H1 (cell line): ENCODE measurements around the gene OR11L1. TPM values are rescaled to one million over a fixed set of nuclear protein-coding genes. Genes with fewer than 3 reads are reported as not detected.

ENCODE experiments used
- CTCF ChIA-PET: fragments of 300-600 bp; sonication (Branson Sonifier 250); formaldehyde crosslinking; loops from one replicate; lab custom pipeline; 2021; ENCODE audit not compliant: partially characterized antibody; lab: Charles Lee
- POLR2A ChIA-PET: fragments of 300-600 bp; sonication (Branson Sonifier 250); formaldehyde crosslinking; loops from one replicate; lab custom pipeline; 2021; ENCODE audit warnings: inconsistent platforms; ENCODE audit not compliant: partially characterized antibody; lab: Charles Lee
- DNase-seq, 2 experiments: peaks; one replicate each; pipeline versions ENCODE4 v3.0.0 to v3.0.0-alpha.2; 2010 to 2022; ENCODE audit warnings: low spot score in 2 of 2, low read depth in 1 of 2, mixed read lengths in 1 of 2
- FAIRE-seq: peaks from 2 replicates; lab custom pipeline; 2011; peaks lifted over from hg19 to GRCh38; lab: Jason Lieb, UNC
- H2AFZ ChIP-seq: 2 replicates; pipeline ENCODE4 v1.8.1; 2012; ENCODE audit warnings: low read length, inconsistent platforms
- H2AK5ac ChIP-seq: 2 replicates; pipeline ENCODE4 v1.6.1; 2013; ENCODE audit warnings: low read depth, low read length
- H2BK120ac ChIP-seq: replicated peaks from 2 replicates; pipeline ENCODE3; 2013; ENCODE audit warnings: low read depth, low read length, inconsistent platforms
- H2BK12ac ChIP-seq: 2 replicates; pipeline ENCODE4 v1.6.1; 2013; ENCODE audit warnings: low read depth, low read length
- H2BK15ac ChIP-seq: 2 replicates; pipeline ENCODE4 v1.6.1; 2013; ENCODE audit warnings: low read length
- H2BK20ac ChIP-seq: 2 replicates; pipeline ENCODE4 v1.6.1; 2013; ENCODE audit warnings: low read length
- H2BK5ac ChIP-seq: 2 replicates; pipeline ENCODE4 v1.6.1; 2013; ENCODE audit warnings: low read depth, low read length
- H3K14ac ChIP-seq: 2 replicates; pipeline ENCODE4 v1.6.1; 2013; ENCODE audit warnings: inconsistent platforms; ENCODE audit not compliant: insufficient read length
- H3K18ac ChIP-seq: 2 replicates; pipeline ENCODE4 v1.6.1; 2013; ENCODE audit warnings: low read length; ENCODE audit errors: extremely low read depth
- H3K23ac ChIP-seq: 2 replicates; pipeline ENCODE4 v1.6.1; 2013; ENCODE audit warnings: inconsistent platforms; ENCODE audit not compliant: insufficient read length
- H3K23me2 ChIP-seq: 2 replicates; pipeline ENCODE4 v1.6.1; 2013; ENCODE audit warnings: low read depth, low read length
- H3K27ac ChIP-seq: 2 replicates; pipeline ENCODE4 v1.6.1; 2011; ENCODE audit warnings: low read depth, low read length, inconsistent platforms
- H3K27me3 ChIP-seq, 4 experiments: replicated peaks in 1 of 4; 1 replicate in 1 of 4; 2 replicates in 3 of 4; pipeline versions ENCODE4 v1.6.1 to v1.8.1; 2011 to 2013; ENCODE audit warnings: low read length in 3 of 4, mild to moderate bottlenecking in 3 of 4, inconsistent platforms in 2 of 4, mixed read lengths in 2 of 4, moderate library complexity in 1 of 4; ENCODE audit not compliant: control insufficient read depth in 3 of 4, insufficient read depth in 3 of 4; ENCODE audit errors: extremely low read depth in 1 of 4
- H3K36me3 ChIP-seq, 4 experiments: 2 replicates each; pipeline versions ENCODE4 v1.6.1 to v1.8.1; 2011 to 2013; ENCODE audit warnings: mild to moderate bottlenecking in 4 of 4, low read length in 3 of 4, moderate library complexity in 2 of 4, control low read depth in 1 of 4, inconsistent platforms in 1 of 4; ENCODE audit not compliant: insufficient read depth in 4 of 4, control insufficient read depth in 2 of 4
- H3K4ac ChIP-seq: replicated peaks from 2 replicates; pipeline ENCODE3; 2013; ENCODE audit warnings: low read length, low read depth, mixed read lengths, inconsistent platforms; ENCODE audit not compliant: insufficient read length
- H3K4me1 ChIP-seq, 4 experiments: replicated peaks in 1 of 4; 1 replicate in 1 of 4; 2 replicates in 3 of 4; pipeline versions ENCODE4 v1.6.1 to v1.8.1; 2011 to 2013; ENCODE audit warnings: low read length in 3 of 4, inconsistent platforms in 2 of 4, mixed read lengths in 1 of 4; ENCODE audit not compliant: insufficient read depth in 4 of 4, control insufficient read depth in 3 of 4
- H3K4me2 ChIP-seq, 2 experiments: 2 replicates each; pipeline versions ENCODE4 v1.6.1 to v1.8.1; 2011 to 2013; ENCODE audit warnings: low read depth in 2 of 2, low read length in 2 of 2, control low read depth in 1 of 2, inconsistent platforms in 1 of 2, mild to moderate bottlenecking in 1 of 2; ENCODE audit not compliant: insufficient read depth in 1 of 2
- H3K4me3 ChIP-seq, 4 experiments: fragments of 200-600, 300-600 bp in 1 of 4; sonication (generic), shearing (Covaris generic), sonication (Bioruptor Twin) in 1 of 4; 2 replicates each; pipeline versions ENCODE4 v1.5.1 to v1.8.1; 2011 to 2016; ENCODE audit warnings: low read length in 4 of 4, low read depth in 3 of 4, control low read depth in 2 of 4, inconsistent platforms in 2 of 4, mild to moderate bottlenecking in 2 of 4, mixed read lengths in 1 of 4, moderate library complexity in 1 of 4; ENCODE audit not compliant: insufficient read depth in 2 of 4; ENCODE audit errors: extremely low read depth in 1 of 4
- H3K56ac ChIP-seq: replicated peaks from 2 replicates; pipeline ENCODE3; 2013; ENCODE audit warnings: low read depth, mild to moderate bottlenecking, mixed read lengths, low read length, inconsistent platforms; ENCODE audit not compliant: insufficient read length
- H3K79me1 ChIP-seq: 2 replicates; pipeline ENCODE4 v1.6.1; 2013; ENCODE audit warnings: low read depth, low read length, control low read depth
- H3K79me2 ChIP-seq, 2 experiments: 2 replicates each; pipeline versions ENCODE4 v1.6.1 to v1.8.1; 2012 to 2013; ENCODE audit warnings: low read length in 2 of 2, mild to moderate bottlenecking in 2 of 2, inconsistent platforms in 1 of 2; ENCODE audit not compliant: insufficient read depth in 2 of 2, control insufficient read depth in 1 of 2
- H3K9ac ChIP-seq, 4 experiments: replicated peaks in 1 of 4; 1 replicate in 1 of 4; 2 replicates in 3 of 4; pipeline versions ENCODE4 v1.6.1 to v1.8.1; 2011 to 2013; ENCODE audit warnings: low read depth in 3 of 4, low read length in 3 of 4, control low read depth in 2 of 4, mild to moderate bottlenecking in 2 of 4, moderate library complexity in 2 of 4, inconsistent platforms in 1 of 4; ENCODE audit errors: extremely low read depth in 1 of 4
- H3K9me3 ChIP-seq, 2 experiments: 2 replicates each; pipeline versions ENCODE4 v1.6.1 to v1.8.1; 2012 to 2013; ENCODE audit warnings: mild to moderate bottlenecking in 2 of 2, moderate library complexity in 2 of 2, control low read depth in 1 of 2, inconsistent platforms in 1 of 2, low read depth in 1 of 2, low read length in 1 of 2, mixed read lengths in 1 of 2; ENCODE audit not compliant: insufficient read depth in 2 of 2
- H4K20me1 ChIP-seq, 2 experiments: replicated peaks in 1 of 2; 2 replicates each; pipeline versions ENCODE3 to v1.8.1; 2011 to 2013; ENCODE audit warnings: inconsistent platforms in 2 of 2, low read length in 2 of 2, mild to moderate bottlenecking in 1 of 2; ENCODE audit not compliant: insufficient read depth in 2 of 2, control insufficient read depth in 1 of 2
- H4K5ac ChIP-seq: 2 replicates; pipeline ENCODE4 v1.6.1; 2013; ENCODE audit warnings: low read length, low read depth, mixed read lengths, inconsistent platforms; ENCODE audit not compliant: insufficient read length
- H4K8ac ChIP-seq: 2 replicates; pipeline ENCODE4 v1.8.0; 2013; ENCODE audit warnings: mild to moderate bottlenecking, moderate library complexity, low read length, inconsistent platforms; ENCODE audit not compliant: insufficient read depth; ENCODE audit errors: extremely low read depth
- H4K91ac ChIP-seq: replicated peaks from 2 replicates; pipeline ENCODE3; 2013; ENCODE audit warnings: low read length, mixed read lengths, inconsistent platforms; ENCODE audit not compliant: insufficient read length
- CHD1 ChIP-seq: IDR thresholded peaks from 2 replicates; pipeline ENCODE4 v1.6.1; 2012; ENCODE audit warnings: low read depth, low read length, improper control_type of control experiment
- CREB1 ChIP-seq: IDR thresholded peaks from 2 replicates; pipeline ENCODE4 v1.6.1; 2012; ENCODE audit warnings: inconsistent platforms
- EP300 ChIP-seq, 2 experiments: IDR thresholded peaks; 1 replicate in 1 of 2; 2 replicates in 1 of 2; pipeline ENCODE4 v1.6.1; 2011 to 2012; ENCODE audit warnings: low read depth in 2 of 2, low read length in 2 of 2, mild to moderate bottlenecking in 2 of 2, borderline replicate concordance in 1 of 2, inconsistent platforms in 1 of 2, moderate library complexity in 1 of 2
- WGBS, 2 experiments: shearing (Covaris generic) in 1 of 2; methylation state at CpG; one replicate each; pipeline versions ENCODE4 v1.1.6 to v1.1.7; 2013 to 2015; ENCODE audit warnings: low lambda C conversion rate in 2 of 2, mixed read lengths in 2 of 2, inconsistent platforms in 1 of 2, low coverage in 1 of 2, missing lambda C conversion rate in 1 of 2; ENCODE audit not compliant: insufficient replicate concordance in 2 of 2, insufficient coverage in 1 of 2, insufficient read length in 1 of 2; ENCODE audit errors: extremely low coverage in 1 of 2, missing lambda C conversion rate in 1 of 2; 5-methylcytosine and 5-hydroxymethylcytosine counted together
- polyA plus RNA-seq, 7 experiments: library from polyadenylated mRNA; depleted of rRNA in 3 of 7; stranded (reverse) in 5 of 7; unstranded in 2 of 7; fragments of >200 nt in 5 of 7; fragments of 200-250 nt in 2 of 7; gene quantifications; 1 replicate in 5 of 7; 2 replicates in 1 of 7; 4 replicates in 1 of 7; pipeline versions ENCODE4 v1.2.1 to v1.2.3, GENCODE V29; 2011 to 2013; ENCODE audit warnings: missing spikeins in 2 of 7, mixed read lengths in 2 of 7
- total RNA-seq: library from RNA; stranded (reverse); fragmentation: NEBNext Ultra II Directional; extraction: Animal tissue kit (Norgen Biotek cat#: 25700); gene quantifications from 2 replicates; pipeline ENCODE4 v1.2.1, GENCODE V29; 2021

The OR11L1 gene
- total and polyA plus RNA-seq, 2 of the 8 experiments (the other 6 are each of a cell fraction or from before 2014, with no cell fraction given) = not detected

- WGBS, 2 experiments = no CpG with 5 or more reads among the region's 2 CpGs
- Histone ChIP-seq H2BK12ac (no peak overlapping the region), H3K79me1 (no peaks in the 10 kb centered on the region), H2BK120ac (no peak overlapping the region), H4K8ac (no peak overlapping the region), H3K27ac (no peak overlapping the region), H3K27me3 (no peaks in the 10 kb centered on the region), H3K4me2 (no peak overlapping the region), H3K18ac (no peak overlapping the region), H2AK5ac (no peak overlapping the region), H2AFZ (no peak overlapping the region), H3K36me3 (no peaks in the 10 kb centered on the region), H3K79me2 (no peaks in the 10 kb centered on the region)
- no peak for DNase-seq
- TF ChIP-seq EP300 (IDR thresholded peaks at IDR 0.05; ENCODE audit: borderline replicate concordance in 1 of 2, low read depth in 2 of 2, low read length in 2 of 2) = no peak
- TF ChIP-seq CHD1 = no peak
- TF ChIP-seq CREB1 = no peak
- TF ChIP-seq, all 59 proteins: peak for 0
- Histone ChIP-seq H4K5ac (no peak overlapping the region), H2BK20ac (no peak overlapping the region), H3K9me3 (peaks cover 19 to 40% of the 10 kb centered on the region in 2 experiments), H3K56ac (no peak overlapping the region), H3K23ac (no peak overlapping the region), H3K4me1 (no peaks in the 10 kb centered on the region), H4K91ac (no peak overlapping the region), H3K23me2 (no peaks in the 10 kb centered on the region), H2BK15ac (no peak overlapping the region), H4K20me1 (no peaks in the 10 kb centered on the region), H3K14ac (no peak overlapping the region), H3K4me3 (no peak overlapping the region), H2BK5ac (no peak overlapping the region), H3K4ac (no peak overlapping the region), H3K9ac (no peak overlapping the region)
- ChIA-PET CTCF (no interaction called here), POLR2A (no interaction called here)
- FAIRE-seq = no peak
These were observed 19.6 kb downstream of the OR11L1 start for GRCh38 chr1:247822060-247822459.
